NB4 (cell line): ENCODE measurements around the gene CDC27.

Experiments
- CTCF ChIP-seq: IDR thresholded peaks from one replicate; pipeline ENCODE4 v1.5.1; 2012; ENCODE audit warnings: low read depth, low read length
- POLR2A ChIP-seq: IDR thresholded peaks from 2 replicates; pipeline ENCODE4 v1.6.1; 2011; ENCODE audit warnings: mild to moderate bottlenecking; ENCODE audit not compliant: insufficient read length; ENCODE audit errors: extremely low read depth

- TF ChIP-seq CTCF (no peak), POLR2A (no peak)
These were observed 112.9 kb downstream of the CDC27 start for GRCh38 chr17:47076171-47076570.
